HCT116 (cell line): ENCODE data around the gene OMP. TPM values are rescaled to one million over a fixed set of nuclear protein-coding genes. Genes with fewer than 3 reads are reported as not detected.

ENCODE experiments used
- ATAC-seq: fragments of 200-7000 bp; cut with Tn5 transposase; 2 replicates; pipeline ENCODE4 v1.9.1; 2020; ENCODE audit warnings: mild to moderate bottlenecking, moderate library complexity
- BruUV-seq: library from RNA; stranded (reverse); fragments of 400-500 nt; replicated peaks from 2 replicates; lab custom pipeline; 2021; lab: Mats Ljungman, UMichigan
- CTCF ChIA-PET: fragments of 300-600 bp; sonication (Branson Sonifier 250); formaldehyde crosslinking; loops from one replicate; lab custom pipeline; 2021; ENCODE audit warnings: antibody characterized with exemption; lab: Charles Lee
- POLR2A ChIA-PET: fragments of 300-600, 350-600 bp; sonication (Branson Sonifier 250); formaldehyde crosslinking; loops from one replicate; lab custom pipeline; 2021; ENCODE audit warnings: antibody characterized with exemption; lab: Charles Lee
- RAD21 ChIA-PET, 2 experiments: fragments of 300-600 bp; sonication (Branson Sonifier 250); formaldehyde crosslinking; loops; one replicate each; lab custom pipeline; 2023; ENCODE audit warnings: low total read pairs in 2 of 2; ENCODE audit not compliant: uncharacterized antibody in 2 of 2, unreplicated experiment in 2 of 2, low non-redundant PET in 1 of 2; lab: Charles Lee
- DNase-seq: peaks from one replicate; pipeline ENCODE4 v3.0.0-alpha.2; 2010; ENCODE audit warnings: low read depth, low spot score
- H2AFZ ChIP-seq: fragments of 200-600 bp; shearing (Covaris generic), sonication (generic); 2 replicates; pipeline ENCODE4 v1.6.1; 2017; ENCODE audit warnings: low read depth, mixed run types, mixed read lengths, antibody characterized with exemption, low read length; ENCODE audit not compliant: poor library complexity, severe bottlenecking
- H3K27ac ChIP-seq: 2 replicates; pipeline ENCODE4 v1.5.1; 2012; ENCODE audit warnings: low read depth, low read length
- H3K27me3 ChIP-seq: fragments of 200-600 bp; sonication (generic); 2 replicates; pipeline ENCODE4 v1.6.1; 2016; ENCODE audit warnings: mixed run types, low read length, mixed read lengths; ENCODE audit not compliant: insufficient read depth
- H3K36me3 ChIP-seq, 2 experiments: fragments of 200-500 bp in 1 of 2; fragments of 200-600 bp in 1 of 2; sonication (Bioruptor generic) in 1 of 2; sonication (generic) in 1 of 2; 2 replicates each; pipeline versions ENCODE4 v1.5.1 to v1.6.1; 2014 to 2016; ENCODE audit warnings: low read length in 2 of 2, inconsistent platforms in 1 of 2, mixed read lengths in 1 of 2, mixed run types in 1 of 2; ENCODE audit not compliant: insufficient read depth in 2 of 2, control insufficient read depth in 1 of 2
- H3K4me1 ChIP-seq, 2 experiments: fragments of 200-600 bp in 1 of 2; sonication (generic) in 1 of 2; 2 replicates each; pipeline versions ENCODE4 v1.5.1 to v1.6.1; 2012 to 2017; ENCODE audit warnings: low read length in 2 of 2, inconsistent platforms in 1 of 2, mild to moderate bottlenecking in 1 of 2, mixed read lengths in 1 of 2, mixed run types in 1 of 2, moderate library complexity in 1 of 2; ENCODE audit not compliant: insufficient read depth in 2 of 2, control insufficient read depth in 1 of 2
- H3K4me2 ChIP-seq: fragments of 200-600 bp; sonication (generic); 2 replicates; pipeline ENCODE4 v1.6.1; 2017; ENCODE audit warnings: mixed run types, low read length, mixed read lengths
- H3K4me3 ChIP-seq, 2 experiments: fragments of 200-600 bp in 1 of 2; sonication (generic) in 1 of 2; replicated peaks in 1 of 2; 2 replicates each; pipeline ENCODE4 v1.5.1; 2011 to 2016; ENCODE audit warnings: low read length in 2 of 2, control low read depth in 1 of 2, low read depth in 1 of 2, mild to moderate bottlenecking in 1 of 2, mixed read lengths in 1 of 2, mixed run types in 1 of 2
- H3K79me2 ChIP-seq: fragments of 200-600 bp; sonication (generic); 2 replicates; pipeline ENCODE4 v1.6.1; 2017; ENCODE audit warnings: mild to moderate bottlenecking, mixed run types, low read length, moderate library complexity, mixed read lengths; ENCODE audit not compliant: insufficient read depth
- H3K9ac ChIP-seq: fragments of 200-600 bp; sonication (generic); 2 replicates; pipeline ENCODE4 v1.6.1; 2016; ENCODE audit warnings: low read length, mixed read lengths
- H3K9me2 ChIP-seq: fragments of 200-600 bp; sonication (generic), shearing (Covaris generic); 2 replicates; pipeline ENCODE4 v1.6.1; 2017; ENCODE audit warnings: mixed run types, mild to moderate bottlenecking, moderate library complexity; ENCODE audit not compliant: insufficient read depth
- H3K9me3 ChIP-seq, 2 experiments: fragments of 200-500 bp in 1 of 2; fragments of 200-600 bp in 1 of 2; sonication (Bioruptor generic) in 1 of 2; sonication (generic) in 1 of 2; 2 replicates each; pipeline ENCODE4 v1.6.1; 2014 to 2017; ENCODE audit warnings: low read length in 2 of 2, mixed read lengths in 2 of 2, inconsistent platforms in 1 of 2, low read depth in 1 of 2, mild to moderate bottlenecking in 1 of 2, mixed run types in 1 of 2, moderate library complexity in 1 of 2; ENCODE audit not compliant: control insufficient read depth in 1 of 2, insufficient read depth in 1 of 2
- H4K20me1 ChIP-seq: fragments of 200-600 bp; sonication (generic), shearing (Covaris generic); 2 replicates; pipeline ENCODE4 v1.6.1; 2017; ENCODE audit warnings: mixed run types, mild to moderate bottlenecking, moderate library complexity; ENCODE audit not compliant: insufficient read depth
- CBX3 ChIP-seq: IDR thresholded peaks from 2 replicates; pipeline ENCODE4 v1.6.1; 2012; ENCODE audit warnings: low read depth
- CTCF ChIP-seq, 3 experiments: fragments of 200-600 bp in 1 of 3; sonication (generic) in 1 of 3; IDR thresholded peaks in 2 of 3; conservative IDR thresholded peaks in 1 of 3; 2 replicates each; pipeline ENCODE4 v1.5.1; 2012 to 2017; ENCODE audit warnings: low read depth in 2 of 3, low read length in 2 of 3, antibody characterized with exemption in 1 of 3, borderline replicate concordance in 1 of 3, control low read depth in 1 of 3, mild to moderate bottlenecking in 1 of 3, mixed read lengths in 1 of 3, mixed run types in 1 of 3, moderate library complexity in 1 of 3; ENCODE audit not compliant: insufficient read depth in 1 of 3
- EGR1 ChIP-seq: IDR thresholded peaks from 2 replicates; pipeline ENCODE4 v1.6.1; 2012; ENCODE audit warnings: low read depth
- EZH2 ChIP-seq: fragments of 200-600 bp; sonication (generic); IDR thresholded peaks from 2 replicates; pipeline ENCODE4 v1.6.1; 2017; ENCODE audit warnings: antibody characterized with exemption, mixed run types
- EZH2phosphoT487 ChIP-seq: fragments of 200-600 bp; IDR thresholded peaks from 2 replicates; pipeline ENCODE4 v1.6.1; 2018; ENCODE audit warnings: antibody characterized with exemption, borderline replicate concordance
- POLR2A ChIP-seq: IDR thresholded peaks from 2 replicates; pipeline ENCODE4 v1.7.0; 2011; ENCODE audit warnings: borderline replicate concordance; ENCODE audit not compliant: insufficient read depth, insufficient read length; ENCODE audit errors: extremely low read depth
- RAD21 ChIP-seq: IDR thresholded peaks from 2 replicates; pipeline ENCODE4 v1.6.1; 2012; ENCODE audit warnings: low read depth, mild to moderate bottlenecking
- SIN3A ChIP-seq: IDR thresholded peaks from 2 replicates; pipeline ENCODE4 v1.6.1; 2012; ENCODE audit warnings: low read depth
- SRF ChIP-seq: IDR thresholded peaks from 2 replicates; pipeline ENCODE4 v1.6.1; 2012; ENCODE audit warnings: low read depth
- TCF7L2 ChIP-seq: IDR thresholded peaks from 2 replicates; pipeline ENCODE4 v1.7.0; 2011; ENCODE audit warnings: borderline replicate concordance, inconsistent platforms; ENCODE audit not compliant: insufficient read depth, insufficient read length; ENCODE audit errors: extremely low read depth
- ZNF274 ChIP-seq: fragments of 200-500 bp; sonication (Bioruptor generic); IDR thresholded peaks from 2 replicates; pipeline ENCODE4 v1.6.1; 2014; ENCODE audit warnings: mild to moderate bottlenecking, low read depth, low read length, inconsistent platforms
- intact Hi-C: fragments of 100-400 bp; cut with micrococcal nuclease; formaldehyde crosslinking; loops from 2 replicates; pipeline ENCODE4 v1.10.0; 2022
- total RNA-seq: library from RNA; stranded (reverse); gene quantifications from one replicate; pipeline ENCODE4 v1.2.1, GENCODE V29; 2021; ENCODE audit not compliant: unreplicated experiment

OMP gene
- total RNA-seq, 1 experiment from 2014 or later = not detected

GRCh38 chr11:77085652-77086051 lies 17.0 kb upstream of the OMP start:
- CTCF ChIA-PET = no interaction called here
- intact Hi-C loops = no loop called here
- Histone ChIP-seq H2AFZ (no peak overlapping the region), H3K9me3 (no peaks in the 10 kb centered on the region), H3K9me2 (no peaks in the 10 kb centered on the region), H3K4me2 (no peak overlapping the region), H3K27me3 (no peaks in the 10 kb centered on the region), H4K20me1 (no peaks in the 10 kb centered on the region), H3K4me1 (peaks cover 2 to 3% of the 10 kb centered on the region in 2 experiments; a peak in 1 of 4 replicates), H3K27ac (no peak overlapping the region), H3K4me3 (no peak overlapping the region), H3K9ac (no peak overlapping the region), H3K36me3 (no peaks in the 10 kb centered on the region), H3K79me2 (no peaks in the 10 kb centered on the region)
- TF ChIP-seq EZH2 = no peak
- TF ChIP-seq ZNF274 = no peak
- no peak for TF ChIP-seq POLR2A
- POLR2A ChIA-PET = no interaction called here
- RAD21 ChIA-PET = no interaction called here
- ATAC-seq = no peak
- DNase-seq = no peak
- BruUV-seq = no TSS peak

DNA sequence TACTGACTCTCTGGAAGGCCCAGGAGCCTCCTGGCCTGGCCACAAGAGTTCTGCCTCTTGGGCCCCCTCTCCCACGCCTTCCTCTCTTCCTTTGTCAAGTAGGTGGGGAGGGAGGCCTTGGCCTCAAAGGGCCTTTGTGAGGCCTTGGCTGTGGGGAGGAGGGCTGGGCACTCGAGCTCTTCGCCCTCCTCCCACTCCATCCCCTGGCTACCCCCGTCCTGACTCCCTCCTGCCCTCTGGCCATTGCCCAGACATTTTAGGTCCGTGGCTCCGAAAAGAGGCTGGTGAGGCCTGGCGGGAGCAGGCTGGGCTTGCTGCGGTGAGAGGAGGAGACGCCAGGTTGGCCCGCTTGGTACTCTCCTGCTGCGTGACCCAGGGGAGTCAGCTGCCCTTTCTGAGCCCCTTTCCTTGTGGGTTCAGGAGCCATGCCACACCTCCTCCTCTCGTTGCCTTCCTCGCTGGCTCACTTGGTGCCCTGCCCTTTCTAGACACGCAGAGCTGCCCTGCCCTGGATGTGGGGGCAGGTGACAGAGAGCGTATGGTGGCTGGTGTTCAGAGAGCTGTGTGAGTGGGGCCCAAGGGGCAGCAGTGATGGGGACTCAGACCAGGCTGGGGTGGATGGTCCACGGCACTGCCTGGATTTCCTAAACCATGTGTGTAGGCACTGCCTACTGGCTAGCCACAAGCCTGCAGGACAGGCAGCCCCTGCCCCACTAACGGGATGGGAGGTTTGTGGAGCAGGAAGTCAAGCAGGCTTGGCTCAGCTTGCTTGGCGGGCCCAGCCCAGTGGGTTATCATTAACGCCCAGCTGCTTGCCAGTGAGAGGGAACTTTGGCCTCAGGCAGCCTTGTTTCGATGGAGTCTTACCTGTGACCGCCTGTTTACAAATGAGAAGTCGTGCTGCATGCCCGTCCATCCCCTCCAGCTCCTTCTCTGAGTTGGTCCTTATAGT lies 15.8 kb upstream of the OMP start:
- DNase-seq (no peak), ATAC-seq (no peak)
- Histone ChIP-seq H3K27ac (no peak overlapping the region), H3K79me2 (no peaks in the 10 kb centered on the region), H3K9ac (no peak overlapping the region), H3K36me3 (no peaks in the 10 kb centered on the region), H3K4me3 (no peak overlapping the region), H3K4me2 (no peak overlapping the region), H3K9me2 (no peaks in the 10 kb centered on the region), H3K4me1 (peaks cover 2 to 11% of the 10 kb centered on the region in 2 experiments; a peak in 1 of 4 replicates), H3K9me3 (no peaks in the 10 kb centered on the region), H2AFZ (no peak overlapping the region), H4K20me1 (no peaks in the 10 kb centered on the region), H3K27me3 (no peaks in the 10 kb centered on the region)
- CTCF ChIA-PET = interaction anchor here (1.3 kb wide), 1 partner anchor 9 kb away, joined by 3 read pairs; no protein-coding TSS in a partner anchor
- POLR2A ChIA-PET = no interaction called here
- no TSS peak for BruUV-seq
- intact Hi-C loops = no loop called here
- RAD21 ChIA-PET = interaction anchor here in 1 of 2 experiments (0.6 kb wide), 1 partner anchor 23 kb away, joined by 3 read pairs; no protein-coding TSS in a partner anchor
- no peak for TF ChIP-seq RAD21
- no peak for TF ChIP-seq CBX3
- no peak for TF ChIP-seq TCF7L2
- no peak for TF ChIP-seq SIN3A
- TF ChIP-seq EGR1 = no peak
- no peak for TF ChIP-seq SRF
- TF ChIP-seq EZH2phosphoT487 = no peak
- no peak for TF ChIP-seq CTCF (IDR thresholded peaks at IDR 0.05 in 2 of 3, conservative IDR thresholded peaks at IDR 0.05 in 1 of 3; ENCODE audit: borderline replicate concordance in 1 of 3, insufficient read depth in 1 of 3, low read depth in 2 of 3, low read length in 2 of 3)
- no peak for TF ChIP-seq ZNF274
